HepG2 (cell line): ENCODE results near the gene CASKIN2. TPM values are rescaled to one million over a fixed set of nuclear protein-coding genes. Genes with fewer than 3 reads are reported as not detected.

Experiments
- ATAC-seq: fragments of 200-7000 bp; cut with Tn5 transposase; 3 replicates; pipeline ENCODE4 v1.9.1; 2020; ENCODE audit warnings: mild to moderate bottlenecking, moderate library complexity
- BruUV-seq: library from RNA; stranded (reverse); fragments of 400-500 nt; replicated peaks from 2 replicates; lab custom pipeline; 2021; lab: Mats Ljungman, UMichigan
- CTCF ChIA-PET: fragments of 300-600 bp; formaldehyde crosslinking; extraction: SDS; loops from one replicate; lab custom pipeline; 2021; ENCODE audit warnings: low total read pairs, inconsistent platforms, low intra/inter-chr PET ratio; lab: Yijun Ruan, JAX
- POLR2A ChIA-PET: fragments of 350-600 bp; sonication (Branson Sonifier 250); formaldehyde crosslinking; loops from one replicate; lab custom pipeline; 2020; ENCODE audit warnings: antibody characterized with exemption, inconsistent platforms; lab: Yijun Ruan, JAX
- DNase-seq: peaks from one replicate; pipeline ENCODE4 v3.0.0-alpha.2; 2015; ENCODE audit warnings: low spot score
- FAIRE-seq: peaks from 3 replicates; lab custom pipeline; 2011; peaks lifted over from hg19 to GRCh38; lab: Jason Lieb, UNC
- H2AFZ ChIP-seq: one replicate; pipeline ENCODE4 v1.6.1; 2011; ENCODE audit warnings: low read length, inconsistent platforms
- H3K27ac ChIP-seq: fragments of 300-600 bp; 3 replicates; pipeline ENCODE4 v1.8.0; 2011; ENCODE audit warnings: mixed run types, mild to moderate bottlenecking, mixed read lengths, low read length, inconsistent platforms; ENCODE audit not compliant: insufficient read depth; ENCODE audit errors: extremely low read length
- H3K27me3 ChIP-seq, 2 experiments: fragments of 200-600 bp in 1 of 2; 2 replicates in 1 of 2; 3 replicates in 1 of 2; pipeline versions ENCODE4 v1.6.0 to v1.8.0; 2011; ENCODE audit warnings: low read length in 2 of 2, mild to moderate bottlenecking in 2 of 2, moderate library complexity in 2 of 2, inconsistent platforms in 1 of 2; ENCODE audit not compliant: insufficient read depth in 2 of 2, control insufficient read depth in 1 of 2
- H3K36me3 ChIP-seq, 2 experiments: fragments of 200-600 bp in 1 of 2; replicated peaks in 1 of 2; 2 replicates in 1 of 2; 3 replicates in 1 of 2; pipeline versions ENCODE4 v1.5.1 to v1.8.0; 2011; ENCODE audit warnings: low read length in 2 of 2, inconsistent platforms in 1 of 2; ENCODE audit not compliant: insufficient read depth in 2 of 2, control insufficient read depth in 1 of 2
- H3K4me1 ChIP-seq: 2 replicates; pipeline ENCODE4 v1.5.1; 2012; ENCODE audit warnings: low read length, inconsistent platforms; ENCODE audit not compliant: insufficient read depth
- H3K4me2 ChIP-seq: 2 replicates; pipeline ENCODE4 v1.6.0; 2011; ENCODE audit warnings: low read depth, low read length, inconsistent platforms
- H3K4me3 ChIP-seq, 3 experiments: fragments of 200-600 bp in 1 of 3; sonication (generic), shearing (Covaris generic) in 1 of 3; replicated peaks in 1 of 3; 2 replicates each; pipeline ENCODE4 v1.5.1; 2011 to 2016; ENCODE audit warnings: low read length in 3 of 3, inconsistent platforms in 2 of 3, low read depth in 2 of 3, mild to moderate bottlenecking in 2 of 3, control low read depth in 1 of 3, mixed read lengths in 1 of 3; ENCODE audit not compliant: insufficient read depth in 1 of 3
- H3K79me2 ChIP-seq: one replicate; pipeline ENCODE4 v1.6.1; 2011; ENCODE audit warnings: low read length, inconsistent platforms; ENCODE audit not compliant: insufficient read depth
- H3K9ac ChIP-seq: 2 replicates; pipeline ENCODE4 v1.6.0; 2011; ENCODE audit warnings: mild to moderate bottlenecking, low read depth, low read length, inconsistent platforms; ENCODE audit not compliant: insufficient read depth
- H3K9me3 ChIP-seq: 2 replicates; pipeline ENCODE4 v1.5.1; 2012; ENCODE audit warnings: mild to moderate bottlenecking, low read length
- H4K20me1 ChIP-seq: 2 replicates; pipeline ENCODE4 v1.6.0; 2011; ENCODE audit warnings: inconsistent platforms, mild to moderate bottlenecking, low read length, moderate library complexity; ENCODE audit not compliant: insufficient read depth
- GABPA ChIP-seq, 2 experiments: IDR thresholded peaks; 2 replicates each; pipeline ENCODE4 v1.6.1; 2011 to 2016; ENCODE audit warnings: low read depth in 2 of 2, low read length in 1 of 2, missing biosample characterization in 1 of 2, missing genetic modification characterization in 1 of 2
- JARID2 ChIP-seq: sonication (generic); formaldehyde crosslinking; IDR thresholded peaks from 2 replicates; pipeline ENCODE4 v1.8.1; 2023; ENCODE audit warnings: missing genetic modification reagents, inconsistent platforms; ENCODE audit not compliant: insufficient replicate concordance
- MAFG ChIP-seq: sonication (generic); formaldehyde crosslinking; IDR thresholded peaks from 2 replicates; pipeline ENCODE4 v1.5.1; 2020; ENCODE audit warnings: mild to moderate bottlenecking, missing genetic modification reagents
- NR2F6 ChIP-seq, 2 experiments: IDR thresholded peaks; 2 replicates each; pipeline ENCODE4 v1.6.1; 2016; ENCODE audit warnings: antibody characterized with exemption in 1 of 2, mild to moderate bottlenecking in 1 of 2
- SNAI1 ChIP-seq: sonication (generic); formaldehyde crosslinking; IDR thresholded peaks from 2 replicates; pipeline ENCODE4 v1.5.0; 2020; ENCODE audit warnings: mild to moderate bottlenecking, missing genetic modification reagents, borderline replicate concordance
- ZBTB43 ChIP-seq: sonication (generic); formaldehyde crosslinking; conservative IDR thresholded peaks from 2 replicates; pipeline ENCODE4 v1.4.0; 2020; ENCODE audit warnings: missing genetic modification reagents
- ZBTB46 ChIP-seq: sonication (generic); formaldehyde crosslinking; IDR thresholded peaks from 2 replicates; pipeline ENCODE4 v1.4.0; 2020; ENCODE audit warnings: mild to moderate bottlenecking, missing genetic modification reagents, borderline replicate concordance
- ZNF232 ChIP-seq: sonication (generic); formaldehyde crosslinking; IDR thresholded peaks from 2 replicates; pipeline ENCODE4 v1.4.0; 2020; ENCODE audit warnings: missing genetic modification reagents, borderline replicate concordance
- ZNF343 ChIP-seq: sonication (generic); formaldehyde crosslinking; IDR thresholded peaks from 2 replicates; pipeline ENCODE4 v1.4.0; 2020; ENCODE audit warnings: mild to moderate bottlenecking, missing genetic modification reagents
- ZNF549 ChIP-seq: sonication (generic); formaldehyde crosslinking; IDR thresholded peaks from 2 replicates; pipeline ENCODE4 v1.5.0; 2020; ENCODE audit warnings: missing genetic modification reagents
- ZNF574 ChIP-seq: sonication (generic); formaldehyde crosslinking; IDR thresholded peaks from 2 replicates; pipeline ENCODE4 v1.4.0; 2020; ENCODE audit warnings: missing genetic modification reagents
- ZNF687 ChIP-seq: sonication (generic); formaldehyde crosslinking; IDR thresholded peaks from 2 replicates; pipeline ENCODE4 v1.5.1; 2020; ENCODE audit warnings: mild to moderate bottlenecking, missing genetic modification reagents, moderate library complexity
- ZSCAN25 ChIP-seq: sonication (generic); formaldehyde crosslinking; IDR thresholded peaks from 2 replicates; pipeline ENCODE4 v1.8.0; 2022; ENCODE audit warnings: mild to moderate bottlenecking, missing genetic modification reagents
- WGBS: methylation state at CpG from one replicate; pipeline ENCODE4 v1.1.6; 2017; ENCODE audit warnings: low lambda C conversion rate; 5-methylcytosine and 5-hydroxymethylcytosine counted together
- in situ Hi-C: cut with HindIII; loops from 2 replicates; pipeline ENCODE4 v1.10.0; 2017; ENCODE audit warnings: low pct_unique_long_range_greater_than_20kb; ENCODE audit not compliant: extremely low pct_ligation_motif_present
- intact Hi-C: fragments of 100-400 bp; cut with micrococcal nuclease; formaldehyde crosslinking; loops from one replicate; pipeline ENCODE4 v1.10.0; 2022; ENCODE audit not compliant: unreplicated experiment
- polyA plus RNA-seq, 8 experiments: library from polyadenylated mRNA; depleted of rRNA in 3 of 8; stranded (reverse) in 7 of 8; unstranded in 1 of 8; fragments of >200 nt; fragmentation: Illumina TruSeq in 4 of 8; extraction: Trizol in 4 of 8; gene quantifications; 2 replicates each; pipeline versions ENCODE4 v1.2.1 to v1.2.3, GENCODE V29; 2011 to 2016; ENCODE audit warnings: low read depth in 4 of 8, missing spikeins in 1 of 8, mixed read lengths in 1 of 8; ENCODE audit not compliant: insufficient read depth in 1 of 8
- total RNA-seq, 5 experiments: library from RNA; depleted of rRNA; stranded (reverse); fragments of >200 nt; fragmentation: Illumina TruSeq; extraction: Trizol; gene quantifications; 2 replicates each; pipeline ENCODE4 v1.2.3, GENCODE V29; 2016; ENCODE audit warnings: low read depth in 1 of 5

Gene CASKIN2
- total and polyA plus RNA-seq, 2 of the 13 experiments (the other 11 are each of a cell fraction or from before 2014, with no cell fraction given), result 5.2 to 7.8 TPM

DNA sequence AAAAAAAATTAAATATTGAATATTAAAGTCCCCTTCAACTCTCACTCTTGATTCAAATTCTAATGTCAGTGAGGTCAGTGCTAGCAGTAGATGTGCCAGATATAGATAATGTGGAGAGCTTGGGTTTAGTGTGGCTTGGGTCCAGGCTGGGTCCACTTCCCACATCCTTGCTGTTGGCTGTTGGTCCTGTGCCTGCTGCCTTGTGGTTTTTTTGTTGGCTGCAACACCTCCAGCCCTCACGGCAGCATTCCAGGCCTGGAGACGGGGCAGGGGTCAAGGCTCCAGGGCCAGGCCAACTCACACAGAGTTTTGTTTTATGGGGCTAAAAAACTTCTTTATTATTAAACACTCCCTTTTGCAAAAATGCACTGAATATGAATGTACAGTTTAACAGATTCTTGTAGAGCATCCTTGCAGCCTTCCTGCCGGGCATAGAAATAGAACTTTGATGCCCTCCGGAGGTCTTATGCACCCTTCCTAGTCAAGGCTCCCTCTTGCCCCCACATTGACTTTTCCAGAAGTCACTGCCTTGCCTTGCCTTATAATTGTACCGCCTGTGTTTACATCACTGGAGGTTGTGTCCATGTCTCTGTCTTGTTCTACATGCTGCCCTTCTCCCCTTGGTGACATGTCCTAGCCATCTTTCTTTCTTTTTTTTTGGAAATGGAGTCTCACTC lies 46.7 kb upstream of the CASKIN2 start:
- Histone ChIP-seq H3K4me3 (no peak overlapping the region), H3K36me3 (peaks cover 32 to 47% of the 10 kb centered on the region in 2 experiments), H3K27ac (no peak overlapping the region), H3K9me3 (no peaks in the 10 kb centered on the region), H4K20me1 (no peaks in the 10 kb centered on the region), H3K4me1 (peaks cover 51% of the 10 kb centered on the region), H3K79me2 (peaks cover 3% of the 10 kb centered on the region), H3K9ac (no peak overlapping the region), H3K27me3 (no peaks in the 10 kb centered on the region), H2AFZ (no peak overlapping the region), H3K4me2 (no peak overlapping the region)
- WGBS, result 57% methylated on average over 5 of the region's 5 CpGs
- in situ Hi-C loops (no loop called here), intact Hi-C loops (no loop called here)
- no peak for FAIRE-seq
- CTCF ChIA-PET, result no interaction called here
- no peak for DNase-seq
- POLR2A ChIA-PET, result no interaction called here
- no TSS peak for BruUV-seq
- no peak for ATAC-seq
- TF ChIP-seq ZBTB43 (no peak), ZBTB46 (CRISPR knock-in tag) (no peak), NR2F6 (IDR thresholded peaks at IDR 0.05) (peak; percentile 46; the same call in 1 of the 2 replicates), NR2F6 (CRISPR knock-in tag; IDR thresholded peaks at IDR 0.05) (peak; percentile 78), ZNF574 (CRISPR knock-in tag) (0 out of 2 replicates have a peak, but pooled peaks have one; percentile 15), ZNF549 (CRISPR knock-in tag) (no peak), GABPA (IDR thresholded peaks at IDR 0.05; ENCODE audit: low read depth, low read length) (no peak), GABPA (CRISPR knock-in tag; IDR thresholded peaks at IDR 0.05; ENCODE audit: low read depth) (no peak), SNAI1 (CRISPR knock-in tag) (no peak), ZNF687 (CRISPR knock-in tag) (peak; percentile 55), ZNF343 (no peak), ZNF232 (CRISPR knock-in tag) (peak; percentile 95), ZSCAN25 (no peak), JARID2 (no peak), MAFG (CRISPR knock-in tag) (no peak)
